ENCODE measurements around the gene RNF222.

DNA sequence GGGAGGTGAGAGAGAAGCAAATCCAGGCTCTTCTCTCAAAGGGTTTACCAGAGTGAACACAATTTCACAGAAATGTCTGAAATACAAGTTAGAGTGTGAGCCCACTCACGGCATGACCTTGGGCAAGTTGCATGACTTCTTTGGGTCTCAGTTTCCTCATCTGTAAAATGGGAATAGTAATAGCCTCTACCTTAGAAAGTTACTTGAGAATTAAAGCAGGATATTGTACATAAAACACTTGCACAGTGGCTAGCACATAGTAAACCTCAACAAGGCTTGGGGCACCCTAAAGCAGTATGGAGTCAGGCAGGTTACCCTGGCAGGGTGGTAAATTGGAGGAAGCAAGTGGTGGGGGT lies 13.2 kb upstream of the RNF222 start:
- TF ChIP-seq, protein P1, sequence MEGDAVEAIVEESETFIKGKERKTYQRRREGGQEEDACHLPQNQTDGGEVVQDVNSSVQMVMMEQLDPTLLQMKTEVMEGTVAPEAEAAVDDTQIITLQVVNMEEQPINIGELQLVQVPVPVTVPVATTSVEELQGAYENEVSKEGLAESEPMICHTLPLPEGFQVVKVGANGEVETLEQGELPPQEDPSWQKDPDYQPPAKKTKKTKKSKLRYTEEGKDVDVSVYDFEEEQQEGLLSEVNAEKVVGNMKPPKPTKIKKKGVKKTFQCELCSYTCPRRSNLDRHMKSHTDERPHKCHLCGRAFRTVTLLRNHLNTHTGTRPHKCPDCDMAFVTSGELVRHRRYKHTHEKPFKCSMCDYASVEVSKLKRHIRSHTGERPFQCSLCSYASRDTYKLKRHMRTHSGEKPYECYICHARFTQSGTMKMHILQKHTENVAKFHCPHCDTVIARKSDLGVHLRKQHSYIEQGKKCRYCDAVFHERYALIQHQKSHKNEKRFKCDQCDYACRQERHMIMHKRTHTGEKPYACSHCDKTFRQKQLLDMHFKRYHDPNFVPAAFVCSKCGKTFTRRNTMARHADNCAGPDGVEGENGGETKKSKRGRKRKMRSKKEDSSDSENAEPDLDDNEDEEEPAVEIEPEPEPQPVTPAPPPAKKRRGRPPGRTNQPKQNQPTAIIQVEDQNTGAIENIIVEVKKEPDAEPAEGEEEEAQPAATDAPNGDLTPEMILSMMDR (IDR thresholded peaks at IDR 0.05) = no peak
- TF ChIP-seq POLR2A (IDR thresholded peaks at IDR 0.05) = no peak
